Right lobe of liver (tissue), 6 donors: ENCODE data around the gene RBM18. TPM values are rescaled to one million over a fixed set of nuclear protein-coding genes. Genes with fewer than 3 reads are reported as not detected.
A peak's percentile ranks its signal among the peaks of the same experiment; 100 is the strongest.

Experiments
- ATAC-seq, 4 donors: fragments of 200-7000 bp; cut with Tn5 transposase; one replicate each; pipeline ENCODE4 v1.9.1; 2020; ENCODE audit warnings: mild to moderate bottlenecking in 4 of 4, moderate library complexity in 4 of 4
- DNase-seq, 3 donors: peaks; one replicate each; pipeline ENCODE4 v3.0.0-alpha.2; 2020
- H3K27ac ChIP-seq, 3 donors: fragments of 200-600 bp; one replicate each; pipeline ENCODE4 v1.8.0; 2022
- H3K27me3 ChIP-seq, 2 donors: fragments of 200-600 bp; one replicate each; pipeline ENCODE4 v1.8.0; 2022
- H3K36me3 ChIP-seq, 4 donors: fragments of 200-600 bp; sonication (generic) in 1 of 4; one replicate each; pipeline versions ENCODE4 v1.5.1 to v1.8.0; 2017 to 2022; ENCODE audit warnings: control low read depth in 1 of 4
- H3K4me1 ChIP-seq, 4 donors: fragments of 200-600 bp; sonication (generic) in 1 of 4; one replicate each; pipeline versions ENCODE4 v1.5.1 to v1.8.0; 2017 to 2022; ENCODE audit warnings: control low read depth in 1 of 4
- H3K4me3 ChIP-seq, 3 donors: fragments of 200-600 bp; one replicate each; pipeline ENCODE4 v1.8.0; 2022
- H3K9me3 ChIP-seq, 4 donors: fragments of 200-600 bp; sonication (generic) in 1 of 4; one replicate each; pipeline versions ENCODE4 v1.5.1 to v1.8.0; 2017 to 2022; ENCODE audit warnings: control low read depth in 1 of 4
- POLR2A ChIP-seq: fragments of 450-650 bp; IDR thresholded peaks from one replicate; pipeline ENCODE4 v1.6.1; 2017; ENCODE audit warnings: antibody characterized with exemption, mild to moderate bottlenecking
- WGBS: methylation state at CpG from one replicate; pipeline ENCODE4 v1.1.6; 2018; ENCODE audit warnings: low coverage, low lambda C conversion rate; ENCODE audit not compliant: insufficient coverage; ENCODE audit errors: missing lambda C conversion rate; 5-methylcytosine and 5-hydroxymethylcytosine counted together
- intact Hi-C, 2 donors: fragments of 100-400 bp; cut with DNase I; formaldehyde crosslinking; loops; one replicate each; pipeline versions ENCODE4 v1.11.2 to v1.14.1; 2022
- total RNA-seq, 6 experiments: library from RNA; depleted of rRNA in 2 of 6; stranded (reverse); fragments of >200 nt in 2 of 6; fragmentation: NEBNext Ultra II Directional in 3 of 6; extraction: Animal tissue kit (Norgen Biotek cat#: 25700) in 3 of 6; gene quantifications; one replicate each; pipeline versions ENCODE4 v1.1.0 to v1.2.4, GENCODE V29; 2016 to 2023
- TF ChIP-seq, protein P1 (sequence below), 4 donors: fragments of 200-600 bp in 3 of 4; fragments of 450-650 bp in 1 of 4; IDR thresholded peaks; one replicate each; pipeline versions ENCODE4 v1.5.1 to v1.8.0; 2016 to 2022; ENCODE audit warnings: antibody characterized with exemption in 4 of 4, mild to moderate bottlenecking in 2 of 4
- donor health status: DM: no; HTN: yes; CAD: no.
- donor health status: DM: no; HTN: no; CAD: no.
- donor health status: DM: no; HTN: no; CAD: no.
- donor health status: DM: no; HTN: yes; CAD: no.
- donor health status: DM: no; HTN: yes; CAD: no.

The RBM18 gene
- total RNA-seq, 6 experiments from 2014 or later, result 3.4 to 9.3 (median 8.7) TPM

DNA sequence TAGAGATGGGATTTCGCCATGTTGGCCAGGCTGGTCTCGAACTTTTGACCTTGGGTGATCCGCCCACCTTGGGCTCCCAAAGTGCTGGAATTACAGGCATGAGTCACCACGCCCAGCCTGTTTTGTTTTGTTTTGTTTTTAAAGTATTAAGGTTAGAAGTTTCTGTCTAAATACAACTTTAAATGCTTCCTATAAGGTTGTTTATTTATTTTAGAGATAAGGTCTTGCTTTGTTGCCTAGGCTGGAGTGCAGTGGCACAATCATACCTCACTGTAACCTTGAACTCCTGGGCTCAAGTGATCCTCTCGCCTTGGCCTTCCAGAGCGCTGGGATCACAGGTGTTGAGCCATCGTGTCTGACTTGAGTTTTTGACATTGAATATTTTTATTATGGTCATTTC lies 11.5 kb upstream of the RBM18 start:
- H3K36me3 ChIP-seq, result peaks cover 0 to 12% (median 5%) of the 10 kb centered on the region in 4 donors
- TF ChIP-seq, protein P1, sequence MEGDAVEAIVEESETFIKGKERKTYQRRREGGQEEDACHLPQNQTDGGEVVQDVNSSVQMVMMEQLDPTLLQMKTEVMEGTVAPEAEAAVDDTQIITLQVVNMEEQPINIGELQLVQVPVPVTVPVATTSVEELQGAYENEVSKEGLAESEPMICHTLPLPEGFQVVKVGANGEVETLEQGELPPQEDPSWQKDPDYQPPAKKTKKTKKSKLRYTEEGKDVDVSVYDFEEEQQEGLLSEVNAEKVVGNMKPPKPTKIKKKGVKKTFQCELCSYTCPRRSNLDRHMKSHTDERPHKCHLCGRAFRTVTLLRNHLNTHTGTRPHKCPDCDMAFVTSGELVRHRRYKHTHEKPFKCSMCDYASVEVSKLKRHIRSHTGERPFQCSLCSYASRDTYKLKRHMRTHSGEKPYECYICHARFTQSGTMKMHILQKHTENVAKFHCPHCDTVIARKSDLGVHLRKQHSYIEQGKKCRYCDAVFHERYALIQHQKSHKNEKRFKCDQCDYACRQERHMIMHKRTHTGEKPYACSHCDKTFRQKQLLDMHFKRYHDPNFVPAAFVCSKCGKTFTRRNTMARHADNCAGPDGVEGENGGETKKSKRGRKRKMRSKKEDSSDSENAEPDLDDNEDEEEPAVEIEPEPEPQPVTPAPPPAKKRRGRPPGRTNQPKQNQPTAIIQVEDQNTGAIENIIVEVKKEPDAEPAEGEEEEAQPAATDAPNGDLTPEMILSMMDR (IDR thresholded peaks at IDR 0.05), result no peak
- TF ChIP-seq POLR2A, result no peak
- no peak overlapping the region for H3K4me3 ChIP-seq
- H3K9me3 ChIP-seq, result no peaks in the 10 kb centered on the region
- H3K27ac ChIP-seq, result no peak overlapping the region
- intact Hi-C loops, result no loop called here
- 74% methylated on average over 7 of the region's 7 CpGs for WGBS
- ATAC-seq, result no peak
- no peaks in the 10 kb centered on the region for H3K4me1 ChIP-seq
- H3K27me3 ChIP-seq, result no peaks in the 10 kb centered on the region
- no peak for DNase-seq

DNA sequence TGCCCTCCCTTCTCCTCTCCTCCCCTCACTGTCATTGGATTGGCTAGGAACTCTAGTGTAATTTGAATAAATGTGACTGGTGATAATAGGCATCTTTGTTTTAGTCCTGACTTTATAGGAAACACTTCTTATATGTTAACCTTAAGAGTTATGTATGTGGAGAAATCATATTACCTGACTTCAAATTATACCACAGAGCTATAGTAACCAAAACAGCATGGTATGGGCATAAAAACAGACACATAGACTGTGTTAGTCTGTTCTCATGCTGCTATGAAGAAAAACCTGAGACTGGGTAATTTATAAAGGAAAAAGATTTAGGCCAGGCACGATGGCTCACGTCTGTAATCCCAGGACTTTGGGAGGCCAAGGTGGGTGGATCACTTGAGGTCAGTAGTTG lies 9.4 kb upstream of the RBM18 start:
- H3K4me1 ChIP-seq, result no peaks in the 10 kb centered on the region
- H3K9me3 ChIP-seq, result no peaks in the 10 kb centered on the region
- intact Hi-C loops, result no loop called here
- no peak for TF ChIP-seq POLR2A
- TF ChIP-seq, protein P1 (IDR thresholded peaks at IDR 0.05), result no peak
- H3K27ac ChIP-seq, result no peak overlapping the region
- no peaks in the 10 kb centered on the region for H3K27me3 ChIP-seq
- peaks cover 0 to 14% (median 5%) of the 10 kb centered on the region in 4 donors for H3K36me3 ChIP-seq
- no peak for DNase-seq
- ATAC-seq, result no peak
- no peak overlapping the region for H3K4me3 ChIP-seq
- WGBS, result 96% methylated on average over 2 of the region's 2 CpGs

DNA sequence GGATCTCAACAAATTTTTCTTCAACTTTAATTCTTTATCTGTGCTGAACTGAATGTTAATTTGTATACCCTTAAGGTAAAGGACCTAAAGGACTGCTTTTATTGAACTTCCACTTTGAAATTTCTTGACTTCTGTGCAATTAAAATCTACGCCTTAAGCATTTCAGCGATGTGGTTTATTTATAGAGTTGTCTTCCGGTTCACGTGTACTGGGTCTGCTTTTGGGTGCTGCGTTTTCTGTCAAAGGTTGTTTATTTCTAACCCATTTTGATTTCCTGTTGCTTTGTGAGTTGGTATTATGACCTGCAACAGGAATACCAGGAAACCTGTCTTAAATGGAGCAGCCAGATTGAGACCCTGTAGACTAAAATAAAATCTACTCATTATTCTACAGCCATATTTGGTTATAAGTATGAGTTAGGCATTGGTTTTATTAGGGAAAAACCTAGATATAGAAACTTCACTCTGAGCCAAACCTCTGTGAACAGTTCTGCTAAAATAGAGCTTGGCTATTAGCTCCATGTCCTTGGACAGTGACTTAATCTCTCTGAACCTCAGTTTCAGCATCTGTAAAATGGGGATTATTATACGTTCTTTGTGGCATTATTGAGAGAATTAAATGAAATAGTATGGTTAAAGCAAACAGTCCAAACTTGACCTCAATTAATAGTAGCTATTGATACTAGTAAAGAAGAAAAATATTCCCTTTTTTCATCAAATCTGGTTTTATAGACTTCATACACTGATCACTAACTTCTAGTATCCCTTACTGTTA lies 3.6 kb upstream of the RBM18 start:
- no peak for DNase-seq
- Histone ChIP-seq H3K4me1 (peaks cover 0 to 14% (median 6%) of the 10 kb centered on the region in 4 donors), H3K27ac (no peak overlapping the region), H3K9me3 (no peaks in the 10 kb centered on the region), H3K27me3 (no peaks in the 10 kb centered on the region), H3K4me3 (no peak overlapping the region), H3K36me3 (peaks cover 0 to 14% (median 5%) of the 10 kb centered on the region in 4 donors)
- TF ChIP-seq POLR2A, result no peak
- TF ChIP-seq, protein P1 (IDR thresholded peaks at IDR 0.05), result no peak
- intact Hi-C loops, result loop anchor here in 1 of 2 donors (10.0 kb wide), 1 partner anchor 77 kb away; no protein-coding TSS in a partner anchor
- whole genome bisulfite sequencing, result 66% methylated on average over 6 of the region's 6 CpGs
- ATAC-seq, result no peak

DNA sequence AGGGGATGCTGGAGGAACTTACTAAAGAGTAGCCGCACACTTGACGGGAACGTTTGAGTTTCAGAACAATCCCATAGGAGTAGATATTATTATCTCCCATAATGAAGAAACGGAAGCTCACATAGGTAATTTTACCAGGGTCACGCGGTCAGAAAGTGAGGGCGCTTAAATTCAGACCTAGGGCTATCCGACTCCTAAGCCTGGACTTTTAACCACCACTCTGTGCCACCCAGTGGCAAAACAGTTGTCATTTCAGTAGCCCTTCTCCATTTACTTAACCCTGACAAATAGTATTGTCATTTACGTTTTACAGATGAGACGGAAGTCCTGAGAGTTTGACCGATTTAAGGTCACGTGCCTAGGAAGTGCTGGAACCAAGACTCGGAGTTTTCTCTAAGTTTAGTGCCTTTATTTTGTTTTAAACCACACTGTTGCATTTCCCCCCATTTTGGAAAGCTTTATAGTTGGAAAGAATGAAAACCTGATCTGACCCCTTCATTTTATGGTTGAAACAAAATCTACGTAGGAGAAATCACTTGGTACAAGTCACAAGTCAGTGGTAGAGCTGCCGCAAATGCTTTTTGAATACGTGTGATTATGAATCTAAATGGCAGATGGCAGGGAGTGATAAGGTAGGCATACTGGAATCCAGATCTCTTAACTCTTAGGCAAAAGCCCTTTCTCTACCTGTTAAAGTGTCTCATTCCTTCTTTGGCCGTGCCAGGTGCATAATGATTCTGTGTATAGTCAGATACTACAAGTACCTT lies 692 bp upstream of the RBM18 start:
- no peaks in the 10 kb centered on the region for H3K27me3 ChIP-seq
- no peak for TF ChIP-seq POLR2A
- TF ChIP-seq, protein P1 (IDR thresholded peaks at IDR 0.05), result no peak
- H3K27ac ChIP-seq, result peak overlapping the region; percentile 88 to 95 (median 92)
- H3K4me3 ChIP-seq, result peak overlapping the region; percentile 42 to 84 (median 74)
- peaks cover 0 to 32% (median 9%) of the 10 kb centered on the region in 4 donors for H3K4me1 ChIP-seq
- WGBS, result 7% methylated on average over 17 of the region's 17 CpGs
- DNase-seq (no peak), ATAC-seq (peak; percentile 11 to 37 (median 20))
- intact Hi-C loops, result loop anchor here in 1 of 2 donors (10.0 kb wide), 1 partner anchor 79 kb away; no protein-coding TSS in a partner anchor
- H3K9me3 ChIP-seq, result no peaks in the 10 kb centered on the region
- H3K36me3 ChIP-seq, result peaks cover 0 to 7% (median 2%) of the 10 kb centered on the region in 4 donors
